Astrocyte of the spinal cord (primary cell): ENCODE data around the gene MEIS2.

Experiments
- DNase-seq: peaks from one replicate; pipeline ENCODE4 v3.0.0; 2011; ENCODE audit warnings: low read depth, low spot score
- H3K4me3 ChIP-seq: 2 replicates; pipeline ENCODE4 v1.5.1; 2011; ENCODE audit warnings: low read depth, mild to moderate bottlenecking, low read length, moderate library complexity
- in situ Hi-C: cut with HindIII; loops from 2 replicates; pipeline ENCODE4 v1.10.0; 2017; ENCODE audit warnings: low sequenced_read_pairs
- TF ChIP-seq, protein P1 (sequence below): IDR thresholded peaks from 2 replicates; pipeline ENCODE4 v1.5.1; 2012; ENCODE audit warnings: low read depth, mild to moderate bottlenecking, low read length, inconsistent platforms

MEIS2 gene

DNA sequence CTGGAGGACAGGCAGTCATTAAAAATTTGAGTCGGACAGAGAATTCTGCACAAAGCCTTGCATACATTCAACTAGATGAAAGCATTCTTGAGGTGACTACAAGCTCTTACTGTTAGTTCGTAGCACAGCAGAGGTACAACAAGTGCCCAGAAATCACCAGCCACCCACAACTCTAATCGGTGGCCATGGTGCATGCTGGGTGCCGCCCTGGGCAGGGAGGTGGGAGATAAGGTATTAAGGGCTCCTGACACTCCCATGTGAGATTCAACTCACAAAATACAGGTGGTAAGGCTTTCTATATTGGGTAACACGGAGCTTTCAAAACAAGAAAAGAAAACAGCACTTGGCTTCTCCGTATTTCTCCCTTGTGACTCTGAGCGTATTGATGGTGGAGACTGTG lies 66.0 kb downstream of the MEIS2 start:
- in situ Hi-C loops: no loop called here
- no peak for DNase-seq
- H3K4me3 ChIP-seq: no peak overlapping the region

DNA sequence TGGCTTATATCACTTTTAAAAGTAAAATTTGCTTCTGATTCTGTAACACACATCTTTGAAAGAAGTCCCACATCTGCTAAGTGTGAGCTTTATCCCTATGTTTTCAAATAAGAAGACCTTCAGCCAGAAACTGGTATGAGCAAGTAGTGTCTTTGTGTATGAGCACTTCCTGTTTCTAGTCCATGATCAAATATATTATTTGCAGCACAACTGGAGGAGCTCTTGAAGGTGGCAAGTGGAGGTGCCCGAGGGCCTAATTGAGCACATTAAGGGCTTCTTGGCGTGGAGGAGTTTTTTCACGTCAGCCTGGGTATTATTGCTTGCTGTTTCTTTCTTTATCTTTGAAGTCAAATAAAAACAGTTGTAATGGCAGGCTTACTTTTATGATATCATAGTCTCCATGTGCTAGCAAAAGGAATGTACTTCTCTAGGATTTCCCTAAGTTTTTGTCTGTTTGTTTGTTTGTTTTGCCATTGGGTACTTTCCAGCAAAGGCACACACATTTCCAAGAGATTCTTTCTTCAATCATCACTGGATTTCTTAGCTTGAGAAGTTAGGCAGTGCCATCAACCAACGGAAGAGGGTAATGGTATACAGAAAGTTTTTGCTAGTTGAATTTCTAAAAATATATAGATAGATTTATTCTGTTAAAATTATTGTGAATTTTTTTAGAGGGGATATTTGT lies 68.1 kb downstream of the MEIS2 start:
- TF ChIP-seq, protein P1, sequence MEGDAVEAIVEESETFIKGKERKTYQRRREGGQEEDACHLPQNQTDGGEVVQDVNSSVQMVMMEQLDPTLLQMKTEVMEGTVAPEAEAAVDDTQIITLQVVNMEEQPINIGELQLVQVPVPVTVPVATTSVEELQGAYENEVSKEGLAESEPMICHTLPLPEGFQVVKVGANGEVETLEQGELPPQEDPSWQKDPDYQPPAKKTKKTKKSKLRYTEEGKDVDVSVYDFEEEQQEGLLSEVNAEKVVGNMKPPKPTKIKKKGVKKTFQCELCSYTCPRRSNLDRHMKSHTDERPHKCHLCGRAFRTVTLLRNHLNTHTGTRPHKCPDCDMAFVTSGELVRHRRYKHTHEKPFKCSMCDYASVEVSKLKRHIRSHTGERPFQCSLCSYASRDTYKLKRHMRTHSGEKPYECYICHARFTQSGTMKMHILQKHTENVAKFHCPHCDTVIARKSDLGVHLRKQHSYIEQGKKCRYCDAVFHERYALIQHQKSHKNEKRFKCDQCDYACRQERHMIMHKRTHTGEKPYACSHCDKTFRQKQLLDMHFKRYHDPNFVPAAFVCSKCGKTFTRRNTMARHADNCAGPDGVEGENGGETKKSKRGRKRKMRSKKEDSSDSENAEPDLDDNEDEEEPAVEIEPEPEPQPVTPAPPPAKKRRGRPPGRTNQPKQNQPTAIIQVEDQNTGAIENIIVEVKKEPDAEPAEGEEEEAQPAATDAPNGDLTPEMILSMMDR: no peak
- DNase-seq: no peak
- no peak overlapping the region for H3K4me3 ChIP-seq
- in situ Hi-C loops: no loop called here

More for the DNA sequence above, 66.0 kb downstream of the MEIS2 start:
- TF ChIP-seq, protein P1: no peak

DNA sequence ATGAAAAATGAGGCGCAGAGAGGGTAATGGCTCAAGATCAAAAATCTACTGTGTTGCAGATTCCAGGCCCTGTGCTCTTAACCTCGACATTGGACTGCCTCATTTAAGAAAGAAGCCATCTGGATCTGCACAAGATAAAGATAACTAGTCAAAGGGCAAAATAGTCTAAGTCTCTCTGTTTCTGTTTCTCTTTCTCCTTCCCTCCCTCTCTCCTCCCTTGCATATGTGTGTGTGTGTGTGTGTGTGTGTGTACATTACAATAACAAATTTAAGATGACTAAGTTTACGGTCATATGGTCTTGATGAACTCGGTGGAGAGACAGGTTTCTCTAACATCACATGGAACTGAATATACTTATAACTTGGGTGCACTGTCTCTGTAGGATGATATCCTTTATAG lies 69.2 kb downstream of the MEIS2 start:
- TF ChIP-seq, protein P1: no peak
- in situ Hi-C loops: no loop called here
- no peak overlapping the region for H3K4me3 ChIP-seq
- peak; percentile 61 for DNase-seq

DNA sequence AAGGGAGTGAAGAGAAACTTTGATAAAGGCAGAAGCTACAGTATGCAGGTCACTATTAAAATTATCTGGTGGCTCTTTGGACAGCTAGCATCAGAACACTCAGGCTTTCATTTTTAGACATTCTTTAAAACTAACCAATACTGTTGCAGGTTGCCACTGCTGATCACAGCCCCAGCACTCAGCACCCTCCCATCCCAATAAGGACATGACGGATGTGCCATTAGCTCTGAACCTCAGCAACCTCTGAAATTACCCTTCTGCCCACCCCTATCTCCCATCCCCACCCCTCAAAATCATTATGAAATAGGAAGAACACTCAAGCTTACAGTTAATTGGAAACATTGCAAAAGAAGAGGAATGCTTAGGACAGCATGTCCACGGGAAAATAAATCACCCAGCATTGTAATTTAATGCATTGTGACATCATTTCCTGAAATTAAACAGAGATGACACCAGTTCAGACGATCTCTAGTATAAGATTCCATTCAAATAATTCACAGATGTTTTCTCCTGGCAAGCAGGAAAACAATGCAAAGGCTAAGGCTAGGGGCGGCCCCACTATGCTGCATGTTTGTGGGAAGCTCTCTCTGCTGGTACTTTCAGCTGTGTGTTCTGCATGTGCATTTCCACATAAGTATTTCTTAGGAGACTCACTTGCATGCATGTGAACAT lies 71.6 kb downstream of the MEIS2 start:
- H3K4me3 ChIP-seq: no peak overlapping the region
- in situ Hi-C loops: no loop called here
- no peak for DNase-seq
- TF ChIP-seq, protein P1: no peak

DNA sequence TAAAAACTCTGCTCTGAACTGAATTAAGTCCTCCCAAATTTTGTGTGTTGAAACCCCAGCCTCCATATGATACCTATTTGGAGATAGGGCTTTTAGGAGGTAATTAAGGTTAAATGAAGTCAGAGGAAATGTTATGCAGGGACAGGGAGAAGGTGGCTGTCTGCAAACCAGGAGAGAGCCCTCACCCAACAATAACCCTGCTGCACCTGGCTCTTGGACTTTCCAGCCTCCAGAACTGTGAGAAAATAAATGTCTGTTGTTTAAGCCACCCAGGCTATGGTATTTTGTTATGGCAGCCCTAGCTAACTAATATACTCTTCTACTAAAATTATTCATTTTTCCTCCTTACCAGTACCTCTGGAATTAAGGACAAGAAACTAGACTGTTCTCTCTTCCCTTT lies 79.5 kb downstream of the MEIS2 start:
- in situ Hi-C loops: no loop called here
- TF ChIP-seq, protein P1: no peak
- no peak overlapping the region for H3K4me3 ChIP-seq
- DNase-seq: no peak

DNA sequence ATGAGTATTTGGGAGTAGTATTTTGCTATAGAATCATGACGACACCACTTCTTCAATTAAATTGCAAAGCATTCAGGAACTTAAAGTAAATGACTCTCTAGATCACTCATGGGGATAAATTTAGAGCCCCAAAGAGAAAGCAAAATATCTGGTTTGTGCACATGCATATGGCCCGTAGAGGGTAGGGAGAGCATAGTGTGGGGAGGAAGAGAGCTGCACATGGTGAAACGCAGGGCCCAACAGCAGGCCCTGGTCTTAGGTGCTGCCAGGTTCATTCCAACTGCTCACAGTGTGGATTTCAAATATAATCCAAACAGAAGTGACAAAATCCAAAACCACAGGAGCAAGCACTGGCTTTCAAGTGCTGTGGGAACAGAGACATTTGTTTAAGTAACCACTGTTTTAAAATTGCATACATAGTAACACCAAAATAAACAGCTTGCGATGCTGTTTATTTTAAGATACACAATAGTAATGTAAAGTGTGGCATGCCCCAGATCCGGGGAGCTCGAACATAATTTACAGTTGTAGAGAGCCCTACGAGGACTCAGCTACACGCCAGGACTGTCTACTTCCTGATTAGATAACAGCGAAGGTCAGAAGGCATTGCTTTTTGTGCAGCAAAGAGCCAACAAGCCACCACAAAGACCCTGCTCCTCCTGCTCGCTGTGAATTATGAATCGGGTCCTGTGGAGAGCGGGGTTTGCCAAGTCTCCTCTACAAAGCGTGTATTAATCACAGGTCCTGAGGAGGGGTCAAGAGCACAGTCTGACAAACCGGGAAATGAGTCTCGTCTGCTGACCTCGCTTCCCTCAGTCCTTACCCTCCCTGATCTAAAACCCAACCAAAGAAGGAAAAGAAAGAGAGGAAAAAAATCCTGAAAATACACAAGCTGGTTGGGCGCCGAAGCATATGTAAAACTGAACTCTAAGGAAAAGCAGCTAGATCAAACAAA lies 80.6 kb downstream of the MEIS2 start:
- TF ChIP-seq, protein P1: no peak
- no peak overlapping the region for H3K4me3 ChIP-seq
- in situ Hi-C loops: no loop called here
- peak; percentile 85 for DNase-seq
